GM18907 (cell line): ENCODE measurements around the gene TAL1.

Experiments used
- ATAC-seq: cut with Tn5 transposase; IDR thresholded peaks from one replicate; pipeline ENCODE4 v1.9.1; 2021; ENCODE audit warnings: mild to moderate bottlenecking, moderate library complexity; ENCODE audit not compliant: unreplicated experiment

Gene TAL1

GRCh38 chr1:47229886-47230691 lies 1.9 kb downstream of the TAL1 start:
- ATAC-seq = no peak

- no peak for ATAC-seq
Observed at GRCh38 chr1:47229031-47229885, 2.8 kb downstream of the TAL1 start.

- no peak for ATAC-seq
Observed at GRCh38 chr1:47228644-47229030, 3.4 kb downstream of the TAL1 start.

- no peak for ATAC-seq
Observed at GRCh38 chr1:47227341-47228232, 4.4 kb downstream of the TAL1 start.

- ATAC-seq = no peak
Observed at GRCh38 chr1:47226839-47227215, 5.2 kb downstream of the TAL1 start.

GRCh38 chr1:47226121-47226838 lies 5.7 kb downstream of the TAL1 start:
- ATAC-seq = no peak

- no peak for ATAC-seq
Observed at GRCh38 chr1:47225430-47226100, 6.5 kb downstream of the TAL1 start.

GRCh38 chr1:47224676-47225399 lies 7.2 kb downstream of the TAL1 start:
- ATAC-seq = no peak

- ATAC-seq = no peak
Observed at GRCh38 chr1:47223921-47224675, 7.9 kb downstream of the TAL1 start.

- no peak for ATAC-seq
Observed at GRCh38 chr1:47223174-47223920, 8.7 kb downstream of the TAL1 start.

- no peak for ATAC-seq
Observed at GRCh38 chr1:47222476-47222875, 9.5 kb downstream of the TAL1 start.

GRCh38 chr1:47219590-47220220 lies 12.3 kb downstream of the TAL1 start:
- ATAC-seq = no peak

GRCh38 chr1:47219001-47219400 lies 13.0 kb downstream of the TAL1 start:
- no peak for ATAC-seq

GRCh38 chr1:47216278-47217059 lies 15.6 kb downstream of the TAL1 start:
- ATAC-seq = no peak

- no peak for ATAC-seq
Observed at GRCh38 chr1:47215713-47216112, 16.3 kb downstream of the TAL1 start.

- no peak for ATAC-seq
Observed at GRCh38 chr1:47214549-47214948, 17.5 kb downstream of the TAL1 start.
